ENCODE results near the gene SORCS2.

SORCS2 gene

DNA sequence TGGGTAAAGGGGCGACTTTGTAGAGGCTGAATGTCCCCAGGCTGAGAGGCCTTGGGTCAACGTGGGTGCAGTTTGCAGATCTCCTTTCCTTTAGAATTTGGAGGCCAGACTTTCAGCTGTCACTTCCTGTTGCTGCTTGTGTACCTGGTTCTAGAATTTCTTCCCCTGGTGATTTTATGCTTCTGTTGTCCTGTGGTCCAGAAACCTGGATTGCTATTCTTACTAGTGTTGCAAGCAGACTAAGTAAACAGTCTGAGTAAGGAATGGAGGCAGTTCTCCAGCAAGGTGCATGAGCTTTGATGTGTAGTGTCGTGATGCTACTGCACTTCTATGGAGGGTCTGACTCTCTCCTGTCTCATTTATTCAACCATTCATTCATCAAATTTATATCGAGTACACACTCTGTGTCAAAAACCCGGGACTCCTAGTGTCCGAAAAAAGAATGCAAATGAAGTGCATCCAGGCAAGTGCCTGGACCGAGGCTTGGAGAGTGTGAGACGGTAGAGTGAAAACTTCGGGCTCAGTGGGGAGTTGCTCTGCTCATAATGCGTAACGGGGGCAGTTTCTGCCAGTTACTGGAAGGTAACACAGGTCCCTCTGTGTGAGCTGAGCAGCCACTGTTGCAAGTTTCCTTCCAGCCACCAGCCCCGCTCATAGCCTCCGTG is 83.3 kb downstream of the SORCS2 start:
- TF ChIP-seq, protein P1, sequence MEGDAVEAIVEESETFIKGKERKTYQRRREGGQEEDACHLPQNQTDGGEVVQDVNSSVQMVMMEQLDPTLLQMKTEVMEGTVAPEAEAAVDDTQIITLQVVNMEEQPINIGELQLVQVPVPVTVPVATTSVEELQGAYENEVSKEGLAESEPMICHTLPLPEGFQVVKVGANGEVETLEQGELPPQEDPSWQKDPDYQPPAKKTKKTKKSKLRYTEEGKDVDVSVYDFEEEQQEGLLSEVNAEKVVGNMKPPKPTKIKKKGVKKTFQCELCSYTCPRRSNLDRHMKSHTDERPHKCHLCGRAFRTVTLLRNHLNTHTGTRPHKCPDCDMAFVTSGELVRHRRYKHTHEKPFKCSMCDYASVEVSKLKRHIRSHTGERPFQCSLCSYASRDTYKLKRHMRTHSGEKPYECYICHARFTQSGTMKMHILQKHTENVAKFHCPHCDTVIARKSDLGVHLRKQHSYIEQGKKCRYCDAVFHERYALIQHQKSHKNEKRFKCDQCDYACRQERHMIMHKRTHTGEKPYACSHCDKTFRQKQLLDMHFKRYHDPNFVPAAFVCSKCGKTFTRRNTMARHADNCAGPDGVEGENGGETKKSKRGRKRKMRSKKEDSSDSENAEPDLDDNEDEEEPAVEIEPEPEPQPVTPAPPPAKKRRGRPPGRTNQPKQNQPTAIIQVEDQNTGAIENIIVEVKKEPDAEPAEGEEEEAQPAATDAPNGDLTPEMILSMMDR (IDR thresholded peaks at IDR 0.05; ENCODE audit: extremely low read depth, insufficient read depth, missing control alignments) = no peak
- in situ Hi-C loops (cut with MboI; ENCODE audit: low pct_unique_long_range_greater_than_20kb, low sequenced_read_pairs, unreplicated experiment) = no loop called here

DNA sequence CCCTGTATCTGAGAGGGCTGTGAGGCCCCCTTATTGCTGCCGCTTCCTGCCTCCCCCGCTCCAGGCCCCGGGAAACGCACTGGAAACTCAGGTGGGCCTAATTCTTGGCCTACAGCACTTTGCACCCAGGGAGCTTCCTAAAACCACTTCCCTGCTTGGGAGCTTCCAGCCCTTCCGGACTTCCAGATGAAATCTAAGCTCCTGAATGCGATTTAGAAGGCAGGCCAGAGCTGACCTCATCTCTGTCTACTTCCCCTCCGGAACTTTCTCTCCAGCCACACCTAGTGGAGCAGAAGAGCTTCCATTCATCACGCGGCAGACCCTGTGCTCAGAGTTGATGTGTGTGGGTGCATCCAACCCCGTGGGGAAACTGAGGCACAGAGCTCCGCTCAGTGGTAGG is 84.2 kb downstream of the SORCS2 start:
- no peak for DNase-seq (ENCODE audit: low spot score)
- in situ Hi-C loops (cut with MboI; ENCODE audit: low pct_unique_long_range_greater_than_20kb, low sequenced_read_pairs, unreplicated experiment) = no loop called here

More for the DNA sequence above, 83.3 kb downstream of the SORCS2 start:
- no peak for DNase-seq (ENCODE audit: low spot score)

GRCh38 chr4:7278071-7278765 is 85.9 kb downstream of the SORCS2 start:
- TF ChIP-seq, protein P1 (IDR thresholded peaks at IDR 0.05; ENCODE audit: extremely low read depth, insufficient read depth, missing control alignments) = no peak
- in situ Hi-C loops (cut with MboI; ENCODE audit: low pct_unique_long_range_greater_than_20kb, low sequenced_read_pairs, unreplicated experiment) = no loop called here
- no peak for DNase-seq (ENCODE audit: low spot score)

More for the DNA sequence above, 84.2 kb downstream of the SORCS2 start:
- TF ChIP-seq, protein P1 (IDR thresholded peaks at IDR 0.05; ENCODE audit: extremely low read depth, insufficient read depth, missing control alignments) = no peak

- TF ChIP-seq, protein P1 (IDR thresholded peaks at IDR 0.05; ENCODE audit: extremely low read depth, insufficient read depth, missing control alignments) = no peak
- in situ Hi-C loops (cut with MboI; ENCODE audit: low pct_unique_long_range_greater_than_20kb, low sequenced_read_pairs, unreplicated experiment) = no loop called here
- DNase-seq (ENCODE audit: low spot score) = no peak
Observed at GRCh38 chr4:7278981-7279380, 86.6 kb downstream of the SORCS2 start.

GRCh38 chr4:7279902-7280301 is 87.6 kb downstream of the SORCS2 start:
- TF ChIP-seq, protein P1 (IDR thresholded peaks at IDR 0.05; ENCODE audit: extremely low read depth, insufficient read depth, missing control alignments) = no peak
- DNase-seq (ENCODE audit: low spot score) = no peak
- in situ Hi-C loops (cut with MboI; ENCODE audit: low pct_unique_long_range_greater_than_20kb, low sequenced_read_pairs, unreplicated experiment) = no loop called here

GRCh38 chr4:7280926-7281690 is 88.8 kb downstream of the SORCS2 start:
- no peak for DNase-seq (ENCODE audit: low spot score)
- TF ChIP-seq, protein P1 (IDR thresholded peaks at IDR 0.05; ENCODE audit: extremely low read depth, insufficient read depth, missing control alignments) = no peak
- in situ Hi-C loops (cut with MboI; ENCODE audit: low pct_unique_long_range_greater_than_20kb, low sequenced_read_pairs, unreplicated experiment) = no loop called here
